GM10248 (cell line): ENCODE measurements around the gene DSG2.

ENCODE experiments used
- CTCF ChIA-PET: fragments of 300-600 bp; sonication (Branson Sonifier 250); formaldehyde crosslinking; extraction: SDS; loops from one replicate; lab custom pipeline; 2021; ENCODE audit warnings: antibody characterized with exemption; lab: Yijun Ruan, JAX
- POLR2A ChIA-PET: fragments of 350-650 bp; sonication (Branson Sonifier 250); formaldehyde crosslinking; extraction: SDS; loops from one replicate; lab custom pipeline; 2020; ENCODE audit warnings: antibody characterized with exemption; lab: Yijun Ruan, JAX
- DNase-seq: peaks from one replicate; pipeline ENCODE4 v3.0.0; 2012; ENCODE audit errors: extremely low spot score
- TF ChIP-seq, protein P1 (sequence below): IDR thresholded peaks from 2 replicates; pipeline ENCODE4 v1.5.1; 2012; ENCODE audit warnings: mild to moderate bottlenecking, low read depth; ENCODE audit errors: extremely low read depth, missing control alignments, control extremely low read depth

Gene DSG2

DNA sequence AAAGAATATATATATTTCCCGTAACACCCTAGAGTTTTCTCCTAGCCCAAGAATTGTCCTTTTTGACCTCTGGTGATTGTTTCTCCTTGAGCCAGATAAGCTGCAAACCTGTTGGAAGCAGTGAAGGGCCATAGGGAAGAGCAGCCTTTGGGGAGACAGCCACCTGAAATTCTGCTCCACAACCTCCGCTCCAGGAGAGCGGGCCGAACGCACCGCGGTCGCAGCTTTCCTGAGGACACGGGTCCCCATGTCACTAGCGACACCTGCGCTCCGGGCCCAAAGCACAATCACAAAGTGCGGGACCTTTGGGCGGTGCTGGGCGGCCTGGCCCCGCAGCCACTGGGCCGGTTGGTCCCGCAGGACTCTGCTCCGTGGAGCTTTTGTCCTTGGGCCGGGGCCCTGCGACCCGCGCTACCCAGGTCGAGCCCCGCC lies 557 bp upstream of the DSG2 start:
- POLR2A ChIA-PET: no interaction called here
- TF ChIP-seq, protein P1, sequence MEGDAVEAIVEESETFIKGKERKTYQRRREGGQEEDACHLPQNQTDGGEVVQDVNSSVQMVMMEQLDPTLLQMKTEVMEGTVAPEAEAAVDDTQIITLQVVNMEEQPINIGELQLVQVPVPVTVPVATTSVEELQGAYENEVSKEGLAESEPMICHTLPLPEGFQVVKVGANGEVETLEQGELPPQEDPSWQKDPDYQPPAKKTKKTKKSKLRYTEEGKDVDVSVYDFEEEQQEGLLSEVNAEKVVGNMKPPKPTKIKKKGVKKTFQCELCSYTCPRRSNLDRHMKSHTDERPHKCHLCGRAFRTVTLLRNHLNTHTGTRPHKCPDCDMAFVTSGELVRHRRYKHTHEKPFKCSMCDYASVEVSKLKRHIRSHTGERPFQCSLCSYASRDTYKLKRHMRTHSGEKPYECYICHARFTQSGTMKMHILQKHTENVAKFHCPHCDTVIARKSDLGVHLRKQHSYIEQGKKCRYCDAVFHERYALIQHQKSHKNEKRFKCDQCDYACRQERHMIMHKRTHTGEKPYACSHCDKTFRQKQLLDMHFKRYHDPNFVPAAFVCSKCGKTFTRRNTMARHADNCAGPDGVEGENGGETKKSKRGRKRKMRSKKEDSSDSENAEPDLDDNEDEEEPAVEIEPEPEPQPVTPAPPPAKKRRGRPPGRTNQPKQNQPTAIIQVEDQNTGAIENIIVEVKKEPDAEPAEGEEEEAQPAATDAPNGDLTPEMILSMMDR: no peak
- CTCF ChIA-PET: interaction anchor here (1.0 kb wide), 1 partner anchor 58 kb away, joined by 3 read pairs; no protein-coding TSS in a partner anchor
- DNase-seq: no peak

DNA sequence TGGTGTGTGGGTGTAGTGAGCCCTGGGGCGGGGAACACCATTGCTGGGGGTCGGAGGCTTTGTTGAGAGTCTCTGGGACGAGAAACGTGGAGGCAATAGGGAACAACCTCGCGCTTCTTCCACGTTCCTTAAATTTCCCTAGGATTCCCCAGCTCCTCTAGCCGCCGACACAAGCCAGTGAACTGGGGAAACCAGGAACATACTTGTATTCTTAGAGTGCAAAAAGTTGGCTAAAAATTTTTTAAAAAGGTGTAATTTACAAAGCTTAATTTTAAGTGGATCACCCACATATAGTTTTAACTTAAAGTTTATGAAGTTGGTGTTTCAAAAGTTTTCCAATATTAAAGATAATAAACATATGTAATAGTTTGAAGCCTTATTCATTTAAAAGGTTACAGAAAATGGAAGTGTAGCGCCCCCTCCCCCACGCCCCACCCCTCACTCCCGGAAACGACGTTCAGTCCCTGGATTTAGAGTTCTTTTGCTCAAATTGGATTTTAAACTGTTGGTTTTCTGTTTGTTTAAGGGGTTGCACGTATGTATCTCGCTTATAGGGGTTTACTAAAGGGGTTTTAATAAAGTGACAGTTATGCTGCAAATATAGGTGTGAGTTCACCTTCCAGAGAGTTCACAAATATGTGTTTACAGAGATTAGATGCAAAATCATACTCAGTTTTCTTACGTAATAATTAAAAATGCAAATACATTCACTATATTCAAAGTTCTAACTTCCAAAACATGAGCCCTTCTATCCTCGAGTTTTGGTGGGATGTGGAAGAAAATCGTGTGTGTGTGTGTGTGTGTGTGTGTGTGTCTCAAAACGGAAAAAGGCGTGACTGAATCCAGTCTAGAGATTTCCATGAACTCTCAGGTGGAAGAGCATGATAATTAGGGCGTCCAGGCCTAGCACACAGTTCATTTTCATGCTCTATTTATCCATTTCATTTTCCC lies 872 bp downstream of the DSG2 start:
- CTCF ChIA-PET: interaction anchor here (0.6 to 2.2 kb wide), 4 partner anchors 17 to 659 kb away, joined by 3 to 4 read pairs (median 4); no protein-coding TSS in a partner anchor
- TF ChIP-seq, protein P1: no peak

DNA sequence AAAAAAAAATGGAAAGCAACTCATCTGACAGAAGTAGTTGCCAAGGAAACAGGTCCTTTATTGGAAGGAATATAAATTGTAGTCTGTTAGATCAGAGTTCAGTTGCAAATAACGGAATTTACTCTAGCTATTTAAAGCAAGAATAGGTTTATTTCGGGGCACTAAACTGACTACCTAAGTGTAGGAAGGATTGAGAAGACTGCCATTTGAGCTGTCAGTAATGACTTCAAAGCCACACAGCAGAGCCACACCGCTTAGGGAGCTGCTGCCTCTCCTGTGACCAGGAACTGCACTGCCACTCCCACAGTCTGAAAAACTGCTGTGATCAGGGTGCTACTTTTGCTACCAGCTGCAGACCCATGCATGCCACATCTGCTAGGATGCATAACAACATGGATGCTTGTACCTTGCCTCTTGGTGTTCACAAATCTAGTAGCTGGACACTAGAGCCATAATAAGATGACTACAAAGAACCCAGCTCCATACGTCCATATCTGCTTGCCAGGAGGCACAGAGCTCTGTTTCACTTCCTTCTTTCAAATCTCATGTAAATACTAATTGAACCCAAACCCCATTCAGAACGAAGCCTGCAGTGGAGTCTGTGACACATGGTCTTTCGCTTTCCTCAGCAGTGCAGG lies 2.2 kb downstream of the DSG2 start:
- DNase-seq: peak; percentile 65
- CTCF ChIA-PET: interaction anchor here (0.9 to 4.0 kb wide), 10 partner anchors 10 to 658 kb away, joined by 3 to 12 read pairs (median 4); no protein-coding TSS in a partner anchor
- POLR2A ChIA-PET: interaction anchor here (0.7 to 1.9 kb wide), 2 partner anchors 13 to 293 kb away, joined by 5 to 9 read pairs; no protein-coding TSS in a partner anchor
- TF ChIP-seq, protein P1: no peak

More for the DNA sequence above, 872 bp downstream of the DSG2 start:
- no peak for DNase-seq
- POLR2A ChIA-PET: interaction anchor here (0.6 kb wide), 1 partner anchor 120 kb away, joined by 3 read pairs; no protein-coding TSS in a partner anchor

DNA sequence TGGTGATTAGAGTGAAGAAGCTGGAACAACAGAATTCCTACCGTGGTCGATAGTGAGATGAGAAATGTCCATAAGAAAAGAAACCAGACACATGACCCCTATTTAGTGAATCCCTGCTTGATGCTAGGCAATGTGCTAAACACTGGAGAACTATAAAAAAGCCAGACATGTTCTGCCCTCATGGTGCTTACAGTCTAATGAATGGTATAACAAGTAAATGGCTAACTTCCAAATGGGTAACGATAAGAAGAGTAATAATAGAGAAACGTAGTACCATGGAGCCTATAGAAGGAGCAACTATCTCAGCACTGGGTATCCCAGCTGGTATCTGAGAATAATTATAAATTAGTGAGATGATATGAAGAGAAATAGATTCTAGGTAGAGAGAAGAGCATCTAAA lies 5.0 kb downstream of the DSG2 start:
- DNase-seq: no peak
- CTCF ChIA-PET: interaction anchor here (0.7 to 4.0 kb wide), 5 partner anchors 9 to 79 kb away, joined by 4 to 12 read pairs (median 5); no protein-coding TSS in a partner anchor
- POLR2A ChIA-PET: no interaction called here
- TF ChIP-seq, protein P1: no peak

DNA sequence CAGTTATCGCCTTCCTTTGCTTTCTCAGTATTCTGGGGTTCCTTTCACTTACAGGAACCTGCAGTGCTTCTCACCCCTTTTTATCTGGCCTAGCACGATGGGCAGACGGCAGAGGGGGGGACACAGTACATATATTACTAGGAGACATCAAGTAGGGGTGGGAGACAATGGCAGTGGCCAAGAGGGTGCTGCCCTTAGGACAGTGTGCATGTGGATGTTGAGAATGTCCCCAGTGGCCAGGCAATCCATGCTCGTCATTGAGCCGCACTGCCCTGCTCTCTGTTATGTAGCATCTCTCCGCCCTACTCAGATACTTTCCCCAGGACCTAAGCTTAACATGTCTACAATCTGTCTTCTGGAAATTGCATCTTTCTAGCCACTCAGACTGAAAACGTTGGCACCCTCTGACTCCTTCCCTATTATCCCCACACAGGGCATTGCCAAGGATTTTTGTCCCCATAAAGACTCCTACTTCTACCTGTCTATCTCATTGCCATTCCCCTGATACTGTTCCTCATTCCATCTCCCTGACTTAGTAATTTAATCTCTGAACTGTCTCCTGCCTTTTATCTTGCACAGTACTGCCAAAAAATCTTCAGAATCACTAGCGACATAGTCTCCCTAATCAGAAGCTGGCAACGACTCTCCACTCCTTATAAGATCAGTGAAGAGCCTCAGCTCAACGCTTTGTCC lies 6.6 kb downstream of the DSG2 start:
- no peak for DNase-seq
- POLR2A ChIA-PET: interaction anchor here (0.7 kb wide), 1 partner anchor 514 kb away, joined by 3 read pairs; the partner anchor contains the start of gene RNF125
- CTCF ChIA-PET: interaction anchor here (1.0 to 1.7 kb wide), 4 partner anchors 9 to 80 kb away, joined by 3 to 4 read pairs (median 3); no protein-coding TSS in a partner anchor
- TF ChIP-seq, protein P1: no peak
